GM10847 (cell line): ENCODE data around the gene FAS.

Source experiments
- POLR2A ChIP-seq: IDR thresholded peaks from 2 replicates; pipeline ENCODE4 v1.6.1; 2011; ENCODE audit not compliant: insufficient read length; ENCODE audit errors: extremely low read depth

FAS gene

GRCh38 chr10:88962336-88962735, 28.3 kb upstream of the FAS start:
- TF ChIP-seq POLR2A, result no peak

- TF ChIP-seq POLR2A, result no peak
These were observed 27.3 kb upstream of the FAS start for GRCh38 chr10:88963318-88963717.

GRCh38 chr10:88964360-88964759, 26.2 kb upstream of the FAS start:
- no peak for TF ChIP-seq POLR2A

GRCh38 chr10:88964869-88965415, 25.7 kb upstream of the FAS start:
- TF ChIP-seq POLR2A, result no peak

- TF ChIP-seq POLR2A, result no peak
These were observed 23.8 kb upstream of the FAS start for GRCh38 chr10:88966797-88967196.

- TF ChIP-seq POLR2A, result no peak
These were observed 22.2 kb upstream of the FAS start for GRCh38 chr10:88968391-88968790.

GRCh38 chr10:88971221-88972061, 19.2 kb upstream of the FAS start:
- TF ChIP-seq POLR2A, result no peak

GRCh38 chr10:88974012-88974411, 16.6 kb upstream of the FAS start:
- no peak for TF ChIP-seq POLR2A

- no peak for TF ChIP-seq POLR2A
These were observed 15.9 kb upstream of the FAS start for GRCh38 chr10:88974446-88975376.

- TF ChIP-seq POLR2A, result no peak
These were observed 15.2 kb upstream of the FAS start for GRCh38 chr10:88975377-88975720.

- TF ChIP-seq POLR2A, result no peak
These were observed 12.1 kb upstream of the FAS start for GRCh38 chr10:88978463-88978862.

- no peak for TF ChIP-seq POLR2A
These were observed 11.4 kb upstream of the FAS start for GRCh38 chr10:88979153-88979562.

GRCh38 chr10:88979603-88980002, 11.0 kb upstream of the FAS start:
- no peak for TF ChIP-seq POLR2A

- no peak for TF ChIP-seq POLR2A
These were observed 10.4 kb upstream of the FAS start for GRCh38 chr10:88980247-88980646.

GRCh38 chr10:88980800-88981199, 9.8 kb upstream of the FAS start:
- no peak for TF ChIP-seq POLR2A

GRCh38 chr10:88981435-88981834, 9.2 kb upstream of the FAS start:
- TF ChIP-seq POLR2A, result no peak
